Thyroid gland (tissue), 4 donors: Measurements from ENCODE around the gene SPOCK1. TPM values are rescaled to one million over a fixed set of nuclear protein-coding genes. Genes with fewer than 3 reads are reported as not detected.

Experiments used
- DNase-seq, 2 donors: peaks; one replicate each; pipeline ENCODE4 v3.0.0-alpha.2; 2019
- H3K27ac ChIP-seq, 3 donors: fragments of 200-600 bp; sonication (generic); 1 replicate in 2 of 3; 2 replicates in 1 of 3; pipeline ENCODE4 v1.5.1; 2016 to 2019; ENCODE audit warnings: mild to moderate bottlenecking in 1 of 3, moderate library complexity in 1 of 3
- H3K27me3 ChIP-seq: fragments of 200-600 bp; sonication (generic); one replicate; pipeline ENCODE4 v1.5.1; 2019
- H3K36me3 ChIP-seq, 2 donors: fragments of 200-600 bp; sonication (generic); one replicate each; pipeline ENCODE4 v1.5.1; 2016 to 2019
- H3K4me1 ChIP-seq, 2 donors: fragments of 200-600 bp; sonication (generic); one replicate each; pipeline ENCODE4 v1.5.1; 2017 to 2019
- H3K4me3 ChIP-seq, 3 donors: fragments of 200-600 bp; sonication (generic); replicated peaks in 1 of 3; 1 replicate in 2 of 3; 2 replicates in 1 of 3; pipeline ENCODE4 v1.5.1; 2016; ENCODE audit warnings: mild to moderate bottlenecking in 1 of 3
- H3K9me3 ChIP-seq: fragments of 200-600 bp; sonication (generic); one replicate; pipeline ENCODE4 v1.5.1; 2017
- POLR2A ChIP-seq, 2 donors: fragments of 450-650 bp; IDR thresholded peaks; one replicate each; pipeline ENCODE4 v1.6.1; 2017; ENCODE audit warnings: antibody characterized with exemption in 2 of 2, mild to moderate bottlenecking in 2 of 2, moderate library complexity in 1 of 2
- whole genome bisulfite sequencing, 2 donors: methylation state at CpG; one replicate each; pipeline ENCODE4 v1.1.5; 2017; 5-methylcytosine and 5-hydroxymethylcytosine counted together
- intact Hi-C: fragments of 100-400 bp; cut with DNase I; formaldehyde crosslinking; loops from one replicate; pipeline ENCODE4 v1.15.1; 2023
- small RNA-seq: library from RNA; depleted of rRNA; stranded (forward); fragments of <200 nt; gene quantifications from one replicate; pipeline ENCODE3, GENCODE V24; 2016
- total RNA-seq, 4 donors: library from RNA; depleted of rRNA; stranded (reverse); fragments of >200 nt; gene quantifications; one replicate each; pipeline ENCODE4 v1.2.3, GENCODE V29; 2016
- TF ChIP-seq, protein P1 (sequence below), 6 experiments: fragments of 200-600 bp in 3 of 6; fragments of 450-650 bp in 3 of 6; sonication (generic) in 3 of 6; IDR thresholded peaks; one replicate each; pipeline ENCODE4 v1.5.1; 2016 to 2019; ENCODE audit warnings: antibody characterized with exemption in 6 of 6, mild to moderate bottlenecking in 2 of 6, inconsistent platforms in 1 of 6, moderate library complexity in 1 of 6

The SPOCK1 gene
- total RNA-seq, 4 donors from 2014 or later: 15.8 to 34.1 (median 27.5) TPM

DNA sequence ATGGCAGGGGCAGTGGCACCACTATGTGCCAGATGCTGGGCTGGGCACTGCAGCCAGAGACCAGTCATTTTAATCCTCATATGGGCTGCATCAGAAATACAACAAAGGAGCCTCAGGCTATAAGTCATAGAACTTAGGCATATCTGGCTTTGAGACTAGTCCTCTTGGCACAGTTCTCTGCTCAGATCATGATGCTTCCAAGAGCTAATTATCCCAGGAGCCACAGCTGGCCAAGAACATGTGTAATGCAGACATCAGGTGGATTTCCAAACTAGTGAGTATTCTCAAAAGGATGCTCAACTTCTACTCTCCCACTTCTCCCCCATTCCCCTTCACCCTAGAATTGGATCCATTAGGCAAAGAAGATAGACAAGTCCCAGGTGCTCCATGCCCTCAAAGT lies 571.6 kb downstream of the SPOCK1 start:
- no peaks in the 10 kb centered on the region for H3K36me3 ChIP-seq
- no peak for TF ChIP-seq POLR2A (IDR thresholded peaks at IDR 0.05)
- TF ChIP-seq, protein P1, sequence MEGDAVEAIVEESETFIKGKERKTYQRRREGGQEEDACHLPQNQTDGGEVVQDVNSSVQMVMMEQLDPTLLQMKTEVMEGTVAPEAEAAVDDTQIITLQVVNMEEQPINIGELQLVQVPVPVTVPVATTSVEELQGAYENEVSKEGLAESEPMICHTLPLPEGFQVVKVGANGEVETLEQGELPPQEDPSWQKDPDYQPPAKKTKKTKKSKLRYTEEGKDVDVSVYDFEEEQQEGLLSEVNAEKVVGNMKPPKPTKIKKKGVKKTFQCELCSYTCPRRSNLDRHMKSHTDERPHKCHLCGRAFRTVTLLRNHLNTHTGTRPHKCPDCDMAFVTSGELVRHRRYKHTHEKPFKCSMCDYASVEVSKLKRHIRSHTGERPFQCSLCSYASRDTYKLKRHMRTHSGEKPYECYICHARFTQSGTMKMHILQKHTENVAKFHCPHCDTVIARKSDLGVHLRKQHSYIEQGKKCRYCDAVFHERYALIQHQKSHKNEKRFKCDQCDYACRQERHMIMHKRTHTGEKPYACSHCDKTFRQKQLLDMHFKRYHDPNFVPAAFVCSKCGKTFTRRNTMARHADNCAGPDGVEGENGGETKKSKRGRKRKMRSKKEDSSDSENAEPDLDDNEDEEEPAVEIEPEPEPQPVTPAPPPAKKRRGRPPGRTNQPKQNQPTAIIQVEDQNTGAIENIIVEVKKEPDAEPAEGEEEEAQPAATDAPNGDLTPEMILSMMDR (IDR thresholded peaks at IDR 0.05): no peak
- no peaks in the 10 kb centered on the region for H3K4me1 ChIP-seq
- no peak overlapping the region for H3K27ac ChIP-seq
- no peaks in the 10 kb centered on the region for H3K9me3 ChIP-seq
- no peak for DNase-seq
- no peak overlapping the region for H3K4me3 ChIP-seq
- no peaks in the 10 kb centered on the region for H3K27me3 ChIP-seq
- intact Hi-C loops: no loop called here

DNA sequence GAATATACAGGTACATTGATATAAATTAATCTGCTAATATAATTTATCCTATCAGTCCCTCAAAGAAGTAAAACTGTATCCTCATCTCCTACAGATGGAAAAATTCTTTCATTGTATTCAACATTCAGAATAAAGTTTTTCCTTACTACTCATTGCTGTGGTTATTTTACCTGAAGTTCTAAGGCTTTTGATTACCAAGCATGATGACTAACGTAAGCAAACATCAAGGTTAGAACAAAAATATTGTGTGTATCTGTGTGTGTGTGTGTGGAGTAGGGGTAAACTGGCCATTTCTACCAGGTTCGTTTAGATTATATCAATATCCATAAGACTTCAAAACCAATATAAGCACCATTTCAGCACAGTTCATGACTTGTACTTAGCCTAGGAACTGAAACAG lies 573.1 kb downstream of the SPOCK1 start:
- DNase-seq: no peak
- intact Hi-C loops: no loop called here
- TF ChIP-seq, protein P1 (IDR thresholded peaks at IDR 0.05): no peak
- no peak for TF ChIP-seq POLR2A (IDR thresholded peaks at IDR 0.05)

More for the DNA sequence above, 573.1 kb downstream of the SPOCK1 start:
- Histone ChIP-seq H3K9me3 (no peaks in the 10 kb centered on the region), H3K4me1 (no peaks in the 10 kb centered on the region), H3K27ac (no peak overlapping the region), H3K4me3 (no peak overlapping the region), H3K36me3 (no peaks in the 10 kb centered on the region), H3K27me3 (no peaks in the 10 kb centered on the region)
- WGBS, 2 donors: 89 to 91% methylated on average over 2 of the region's 2 CpGs

Small RNA genes lying within 50 kb of the gene (small RNA-seq; reads per million reads assigned to genes)
- not detected for gene RNA5SP193

Other genes starting within 250 kb of the SPOCK1 start
- 10 to 100 TPM; 11.9 to 26.7 (median 17.9) TPM for gene KLHL3, start 236.8 kb upstream of the SPOCK1 start, total RNA-seq